ENCODE measurements around the gene MPIG6B.
A peak's percentile ranks its signal among the peaks of the same experiment; 100 is the strongest.

The MPIG6B gene

GRCh38 chr6:31737991-31738979 lies 15.1 kb downstream of the MPIG6B start:
- peak; percentile 41 for TF ChIP-seq CTCF (IDR thresholded peaks at IDR 0.05; ENCODE audit: control insufficient read depth, insufficient read depth, low read depth, low read length, missing control alignments)
- DNase-seq (ENCODE audit: low read depth): no peak
- H3K4me3 ChIP-seq (ENCODE audit: control insufficient read depth, low read depth, low read length): no peak overlapping the region

GRCh38 chr6:31739639-31740396 lies 16.6 kb downstream of the MPIG6B start, which contains the start of gene MSH5:
MSH5 (plus strand) TSS chr6:31740005; CDS start chr6:31740467, 462 bp downstream.
- no peak for TF ChIP-seq CTCF (IDR thresholded peaks at IDR 0.05; ENCODE audit: control insufficient read depth, insufficient read depth, low read depth, low read length, missing control alignments)
- H3K4me3 ChIP-seq (ENCODE audit: control insufficient read depth, low read depth, low read length): peak within 1 kb of the TSS; percentile 94

GRCh38 chr6:31740397-31741223 lies 17.4 kb downstream of the MPIG6B start:
- no peak for TF ChIP-seq CTCF (IDR thresholded peaks at IDR 0.05; ENCODE audit: control insufficient read depth, insufficient read depth, low read depth, low read length, missing control alignments)
- DNase-seq (ENCODE audit: low read depth): no peak
- peak overlapping the region; percentile 94 for H3K4me3 ChIP-seq (ENCODE audit: control insufficient read depth, low read depth, low read length)

More at GRCh38 chr6:31739639-31740396, 16.6 kb downstream of the MPIG6B start, which contains the start of gene MSH5:
- peak; percentile 96 for DNase-seq (ENCODE audit: low read depth)

GRCh38 chr6:31741815-31742214 lies 18.6 kb downstream of the MPIG6B start:
- no peak for DNase-seq (ENCODE audit: low read depth)
- H3K4me3 ChIP-seq (ENCODE audit: control insufficient read depth, low read depth, low read length): no peak overlapping the region
- no peak for TF ChIP-seq CTCF (IDR thresholded peaks at IDR 0.05; ENCODE audit: control insufficient read depth, insufficient read depth, low read depth, low read length, missing control alignments)

GRCh38 chr6:31742894-31743293 lies 19.7 kb downstream of the MPIG6B start:
- no peak for DNase-seq (ENCODE audit: low read depth)
- TF ChIP-seq CTCF (IDR thresholded peaks at IDR 0.05; ENCODE audit: control insufficient read depth, insufficient read depth, low read depth, low read length, missing control alignments): no peak
- no peak overlapping the region for H3K4me3 ChIP-seq (ENCODE audit: control insufficient read depth, low read depth, low read length)

GRCh38 chr6:31744422-31744821 lies 21.2 kb downstream of the MPIG6B start:
- no peak for DNase-seq (ENCODE audit: low read depth)
- H3K4me3 ChIP-seq (ENCODE audit: control insufficient read depth, low read depth, low read length): no peak overlapping the region
- no peak for TF ChIP-seq CTCF (IDR thresholded peaks at IDR 0.05; ENCODE audit: control insufficient read depth, insufficient read depth, low read depth, low read length, missing control alignments)
